H1 (cell line): ENCODE results near the gene FBXO28. TPM values are rescaled to one million over a fixed set of nuclear protein-coding genes. Genes with fewer than 3 reads are reported as not detected.

Experiments used
- CTCF ChIA-PET: fragments of 300-600 bp; sonication (Branson Sonifier 250); formaldehyde crosslinking; loops from one replicate; lab custom pipeline; 2021; ENCODE audit not compliant: partially characterized antibody; lab: Charles Lee
- POLR2A ChIA-PET: fragments of 300-600 bp; sonication (Branson Sonifier 250); formaldehyde crosslinking; loops from one replicate; lab custom pipeline; 2021; ENCODE audit warnings: inconsistent platforms; ENCODE audit not compliant: partially characterized antibody; lab: Charles Lee
- DNase-seq, 2 experiments: peaks; one replicate each; pipeline versions ENCODE4 v3.0.0 to v3.0.0-alpha.2; 2010 to 2022; ENCODE audit warnings: low spot score in 2 of 2, low read depth in 1 of 2, mixed read lengths in 1 of 2
- FAIRE-seq: peaks from 2 replicates; lab custom pipeline; 2011; peaks lifted over from hg19 to GRCh38; lab: Jason Lieb, UNC
- H2AFZ ChIP-seq: 2 replicates; pipeline ENCODE4 v1.8.1; 2012; ENCODE audit warnings: low read length, inconsistent platforms
- H2AK5ac ChIP-seq: 2 replicates; pipeline ENCODE4 v1.6.1; 2013; ENCODE audit warnings: low read depth, low read length
- H2BK120ac ChIP-seq: replicated peaks from 2 replicates; pipeline ENCODE3; 2013; ENCODE audit warnings: low read depth, low read length, inconsistent platforms
- H2BK12ac ChIP-seq: 2 replicates; pipeline ENCODE4 v1.6.1; 2013; ENCODE audit warnings: low read depth, low read length
- H2BK15ac ChIP-seq: 2 replicates; pipeline ENCODE4 v1.6.1; 2013; ENCODE audit warnings: low read length
- H2BK20ac ChIP-seq: 2 replicates; pipeline ENCODE4 v1.6.1; 2013; ENCODE audit warnings: low read length
- H2BK5ac ChIP-seq: 2 replicates; pipeline ENCODE4 v1.6.1; 2013; ENCODE audit warnings: low read depth, low read length
- H3K14ac ChIP-seq: 2 replicates; pipeline ENCODE4 v1.6.1; 2013; ENCODE audit warnings: inconsistent platforms; ENCODE audit not compliant: insufficient read length
- H3K18ac ChIP-seq: 2 replicates; pipeline ENCODE4 v1.6.1; 2013; ENCODE audit warnings: low read length; ENCODE audit errors: extremely low read depth
- H3K23ac ChIP-seq: 2 replicates; pipeline ENCODE4 v1.6.1; 2013; ENCODE audit warnings: inconsistent platforms; ENCODE audit not compliant: insufficient read length
- H3K23me2 ChIP-seq: 2 replicates; pipeline ENCODE4 v1.6.1; 2013; ENCODE audit warnings: low read depth, low read length
- H3K27ac ChIP-seq: 2 replicates; pipeline ENCODE4 v1.6.1; 2011; ENCODE audit warnings: low read depth, low read length, inconsistent platforms
- H3K27me3 ChIP-seq, 4 experiments: replicated peaks in 1 of 4; 1 replicate in 1 of 4; 2 replicates in 3 of 4; pipeline versions ENCODE4 v1.6.1 to v1.8.1; 2011 to 2013; ENCODE audit warnings: low read length in 3 of 4, mild to moderate bottlenecking in 3 of 4, inconsistent platforms in 2 of 4, mixed read lengths in 2 of 4, moderate library complexity in 1 of 4; ENCODE audit not compliant: control insufficient read depth in 3 of 4, insufficient read depth in 3 of 4; ENCODE audit errors: extremely low read depth in 1 of 4
- H3K36me3 ChIP-seq, 4 experiments: 2 replicates each; pipeline versions ENCODE4 v1.6.1 to v1.8.1; 2011 to 2013; ENCODE audit warnings: mild to moderate bottlenecking in 4 of 4, low read length in 3 of 4, moderate library complexity in 2 of 4, control low read depth in 1 of 4, inconsistent platforms in 1 of 4; ENCODE audit not compliant: insufficient read depth in 4 of 4, control insufficient read depth in 2 of 4
- H3K4ac ChIP-seq: replicated peaks from 2 replicates; pipeline ENCODE3; 2013; ENCODE audit warnings: low read length, low read depth, mixed read lengths, inconsistent platforms; ENCODE audit not compliant: insufficient read length
- H3K4me1 ChIP-seq, 4 experiments: replicated peaks in 1 of 4; 1 replicate in 1 of 4; 2 replicates in 3 of 4; pipeline versions ENCODE4 v1.6.1 to v1.8.1; 2011 to 2013; ENCODE audit warnings: low read length in 3 of 4, inconsistent platforms in 2 of 4, mixed read lengths in 1 of 4; ENCODE audit not compliant: insufficient read depth in 4 of 4, control insufficient read depth in 3 of 4
- H3K4me2 ChIP-seq, 2 experiments: 2 replicates each; pipeline versions ENCODE4 v1.6.1 to v1.8.1; 2011 to 2013; ENCODE audit warnings: low read depth in 2 of 2, low read length in 2 of 2, control low read depth in 1 of 2, inconsistent platforms in 1 of 2, mild to moderate bottlenecking in 1 of 2; ENCODE audit not compliant: insufficient read depth in 1 of 2
- H3K4me3 ChIP-seq, 4 experiments: fragments of 200-600, 300-600 bp in 1 of 4; sonication (generic), shearing (Covaris generic), sonication (Bioruptor Twin) in 1 of 4; 2 replicates each; pipeline versions ENCODE4 v1.5.1 to v1.8.1; 2011 to 2016; ENCODE audit warnings: low read length in 4 of 4, low read depth in 3 of 4, control low read depth in 2 of 4, inconsistent platforms in 2 of 4, mild to moderate bottlenecking in 2 of 4, mixed read lengths in 1 of 4, moderate library complexity in 1 of 4; ENCODE audit not compliant: insufficient read depth in 2 of 4; ENCODE audit errors: extremely low read depth in 1 of 4
- H3K56ac ChIP-seq: replicated peaks from 2 replicates; pipeline ENCODE3; 2013; ENCODE audit warnings: low read depth, mild to moderate bottlenecking, mixed read lengths, low read length, inconsistent platforms; ENCODE audit not compliant: insufficient read length
- H3K79me1 ChIP-seq: 2 replicates; pipeline ENCODE4 v1.6.1; 2013; ENCODE audit warnings: low read depth, low read length, control low read depth
- H3K79me2 ChIP-seq, 2 experiments: 2 replicates each; pipeline versions ENCODE4 v1.6.1 to v1.8.1; 2012 to 2013; ENCODE audit warnings: low read length in 2 of 2, mild to moderate bottlenecking in 2 of 2, inconsistent platforms in 1 of 2; ENCODE audit not compliant: insufficient read depth in 2 of 2, control insufficient read depth in 1 of 2
- H3K9ac ChIP-seq, 4 experiments: replicated peaks in 1 of 4; 1 replicate in 1 of 4; 2 replicates in 3 of 4; pipeline versions ENCODE4 v1.6.1 to v1.8.1; 2011 to 2013; ENCODE audit warnings: low read depth in 3 of 4, low read length in 3 of 4, control low read depth in 2 of 4, mild to moderate bottlenecking in 2 of 4, moderate library complexity in 2 of 4, inconsistent platforms in 1 of 4; ENCODE audit errors: extremely low read depth in 1 of 4
- H3K9me3 ChIP-seq, 2 experiments: 2 replicates each; pipeline versions ENCODE4 v1.6.1 to v1.8.1; 2012 to 2013; ENCODE audit warnings: mild to moderate bottlenecking in 2 of 2, moderate library complexity in 2 of 2, control low read depth in 1 of 2, inconsistent platforms in 1 of 2, low read depth in 1 of 2, low read length in 1 of 2, mixed read lengths in 1 of 2; ENCODE audit not compliant: insufficient read depth in 2 of 2
- H4K20me1 ChIP-seq, 2 experiments: replicated peaks in 1 of 2; 2 replicates each; pipeline versions ENCODE3 to v1.8.1; 2011 to 2013; ENCODE audit warnings: inconsistent platforms in 2 of 2, low read length in 2 of 2, mild to moderate bottlenecking in 1 of 2; ENCODE audit not compliant: insufficient read depth in 2 of 2, control insufficient read depth in 1 of 2
- H4K5ac ChIP-seq: 2 replicates; pipeline ENCODE4 v1.6.1; 2013; ENCODE audit warnings: low read length, low read depth, mixed read lengths, inconsistent platforms; ENCODE audit not compliant: insufficient read length
- H4K8ac ChIP-seq: 2 replicates; pipeline ENCODE4 v1.8.0; 2013; ENCODE audit warnings: mild to moderate bottlenecking, moderate library complexity, low read length, inconsistent platforms; ENCODE audit not compliant: insufficient read depth; ENCODE audit errors: extremely low read depth
- H4K91ac ChIP-seq: replicated peaks from 2 replicates; pipeline ENCODE3; 2013; ENCODE audit warnings: low read length, mixed read lengths, inconsistent platforms; ENCODE audit not compliant: insufficient read length
- GABPA ChIP-seq: IDR thresholded peaks from 2 replicates; pipeline ENCODE4 v1.6.1; 2011; ENCODE audit warnings: mild to moderate bottlenecking, low read length, moderate library complexity, borderline replicate concordance; ENCODE audit not compliant: insufficient read depth
- RAD21 ChIP-seq, 2 experiments: IDR thresholded peaks in 1 of 2; conservative IDR thresholded peaks in 1 of 2; 2 replicates each; pipeline ENCODE4 v1.6.1; 2011; ENCODE audit warnings: low read depth in 2 of 2, low read length in 2 of 2, improper control_type of control experiment in 1 of 2, inconsistent platforms in 1 of 2, mild to moderate bottlenecking in 1 of 2, moderate library complexity in 1 of 2
- SIN3A ChIP-seq, 2 experiments: IDR thresholded peaks in 1 of 2; conservative IDR thresholded peaks in 1 of 2; 2 replicates each; pipeline ENCODE4 v1.6.1; 2011 to 2012; ENCODE audit warnings: low read length in 2 of 2, improper control_type of control experiment in 1 of 2, low read depth in 1 of 2, mild to moderate bottlenecking in 1 of 2
- WGBS, 2 experiments: shearing (Covaris generic) in 1 of 2; methylation state at CpG; one replicate each; pipeline versions ENCODE4 v1.1.6 to v1.1.7; 2013 to 2015; ENCODE audit warnings: low lambda C conversion rate in 2 of 2, mixed read lengths in 2 of 2, inconsistent platforms in 1 of 2, low coverage in 1 of 2, missing lambda C conversion rate in 1 of 2; ENCODE audit not compliant: insufficient replicate concordance in 2 of 2, insufficient coverage in 1 of 2, insufficient read length in 1 of 2; ENCODE audit errors: extremely low coverage in 1 of 2, missing lambda C conversion rate in 1 of 2; 5-methylcytosine and 5-hydroxymethylcytosine counted together
- polyA plus RNA-seq, 7 experiments: library from polyadenylated mRNA; depleted of rRNA in 3 of 7; stranded (reverse) in 5 of 7; unstranded in 2 of 7; fragments of >200 nt in 5 of 7; fragments of 200-250 nt in 2 of 7; gene quantifications; 1 replicate in 5 of 7; 2 replicates in 1 of 7; 4 replicates in 1 of 7; pipeline versions ENCODE4 v1.2.1 to v1.2.3, GENCODE V29; 2011 to 2013; ENCODE audit warnings: missing spikeins in 2 of 7, mixed read lengths in 2 of 7
- total RNA-seq: library from RNA; stranded (reverse); fragmentation: NEBNext Ultra II Directional; extraction: Animal tissue kit (Norgen Biotek cat#: 25700); gene quantifications from 2 replicates; pipeline ENCODE4 v1.2.1, GENCODE V29; 2021
- TF ChIP-seq, protein P1 (sequence below), 3 experiments: IDR thresholded peaks; 1 replicate in 2 of 3; 2 replicates in 1 of 3; pipeline versions ENCODE4 v1.5.1 to v1.6.1; 2011; ENCODE audit warnings: low read length in 3 of 3, mild to moderate bottlenecking in 3 of 3, inconsistent platforms in 2 of 3, low read depth in 1 of 3, moderate library complexity in 1 of 3; ENCODE audit not compliant: insufficient read depth in 1 of 3; ENCODE audit errors: control extremely low read depth in 1 of 3

The FBXO28 gene
- total and polyA plus RNA-seq, 2 of the 8 experiments (the other 6 are each of a cell fraction or from before 2014, with no cell fraction given) = 10.3 to 42.5 TPM

DNA sequence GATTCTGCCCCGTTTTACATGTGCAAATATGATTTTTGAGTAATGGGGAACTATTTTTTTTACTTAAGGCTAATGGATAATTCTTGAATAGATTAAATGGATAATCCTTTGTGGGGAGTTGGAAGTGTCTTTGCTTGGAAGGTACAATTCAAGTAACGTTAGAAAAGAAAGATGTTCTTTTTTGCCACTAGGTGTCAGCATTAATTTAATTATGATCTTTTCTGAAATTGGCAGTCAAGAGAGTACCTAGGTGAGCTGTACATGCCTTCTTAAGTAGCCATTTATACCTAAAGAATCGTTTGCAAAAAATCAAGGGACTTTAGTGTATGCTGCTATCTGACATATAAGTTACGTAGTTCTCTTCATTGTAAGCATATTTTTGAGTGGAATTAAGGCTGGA lies 2.2 kb downstream of the FBXO28 start:
- no peak for FAIRE-seq

More for the DNA sequence above, 2.2 kb downstream of the FBXO28 start:
- peak overlapping the region in 1 of 4 experiments; percentile 92; a peak in 2 of 8 replicates for H3K4me3 ChIP-seq
- H4K20me1 ChIP-seq = peaks cover 3 to 7% of the 10 kb centered on the region in 2 experiments
- no peak overlapping the region for H3K4ac ChIP-seq
- no peak overlapping the region for H3K14ac ChIP-seq
- H3K4me1 ChIP-seq = peaks cover 0 to 4% (median 1%) of the 10 kb centered on the region in 4 experiments; a peak in 2 of 7 replicates
- no peaks in the 10 kb centered on the region for H3K9me3 ChIP-seq
- no peak overlapping the region for H2BK5ac ChIP-seq
- no peaks in the 10 kb centered on the region for H3K27me3 ChIP-seq
- H3K79me2 ChIP-seq = peaks cover 19 to 69% of the 10 kb centered on the region in 2 experiments
- no peak overlapping the region for H2AK5ac ChIP-seq
- no peak overlapping the region for H4K5ac ChIP-seq
- H2BK12ac ChIP-seq = no peak overlapping the region
- no peak overlapping the region for H2BK120ac ChIP-seq
- POLR2A ChIA-PET = interaction anchor here (1.0 kb wide), 1 partner anchor 159 kb away, joined by 3 read pairs; no protein-coding TSS in a partner anchor
- no peak overlapping the region for H3K56ac ChIP-seq
- no peak overlapping the region for H4K91ac ChIP-seq
- no peaks in the 10 kb centered on the region; the same call in 1 of the 2 replicates for H3K23me2 ChIP-seq
- H2BK20ac ChIP-seq = no peak overlapping the region
- H2BK15ac ChIP-seq = no peak overlapping the region
- CTCF ChIA-PET = interaction anchor here (0.6 to 3.9 kb wide), 13 partner anchors 9 to 219 kb away, joined by 3 to 13 read pairs (median 4); partner anchors contain the start of gene NVL
- no peak overlapping the region for H3K18ac ChIP-seq
- WGBS, 2 experiments = 39% methylated on average over 4 of the region's 4 CpGs; no CpG with 5 or more reads in 1 of the 2 experiments
- H3K27ac ChIP-seq = no peak overlapping the region
- no peak overlapping the region for H3K9ac ChIP-seq
- no peak overlapping the region for H4K8ac ChIP-seq
- 0 out of 4 replicates have a peak, but pooled peaks of 1 of the 2 experiments have one; percentile 31 for TF ChIP-seq SIN3A (conservative IDR thresholded peaks at IDR 0.05 in 1 of 2, IDR thresholded peaks at IDR 0.05 in 1 of 2; ENCODE audit: low read depth in 1 of 2, low read length in 2 of 2)
- TF ChIP-seq, protein P1, sequence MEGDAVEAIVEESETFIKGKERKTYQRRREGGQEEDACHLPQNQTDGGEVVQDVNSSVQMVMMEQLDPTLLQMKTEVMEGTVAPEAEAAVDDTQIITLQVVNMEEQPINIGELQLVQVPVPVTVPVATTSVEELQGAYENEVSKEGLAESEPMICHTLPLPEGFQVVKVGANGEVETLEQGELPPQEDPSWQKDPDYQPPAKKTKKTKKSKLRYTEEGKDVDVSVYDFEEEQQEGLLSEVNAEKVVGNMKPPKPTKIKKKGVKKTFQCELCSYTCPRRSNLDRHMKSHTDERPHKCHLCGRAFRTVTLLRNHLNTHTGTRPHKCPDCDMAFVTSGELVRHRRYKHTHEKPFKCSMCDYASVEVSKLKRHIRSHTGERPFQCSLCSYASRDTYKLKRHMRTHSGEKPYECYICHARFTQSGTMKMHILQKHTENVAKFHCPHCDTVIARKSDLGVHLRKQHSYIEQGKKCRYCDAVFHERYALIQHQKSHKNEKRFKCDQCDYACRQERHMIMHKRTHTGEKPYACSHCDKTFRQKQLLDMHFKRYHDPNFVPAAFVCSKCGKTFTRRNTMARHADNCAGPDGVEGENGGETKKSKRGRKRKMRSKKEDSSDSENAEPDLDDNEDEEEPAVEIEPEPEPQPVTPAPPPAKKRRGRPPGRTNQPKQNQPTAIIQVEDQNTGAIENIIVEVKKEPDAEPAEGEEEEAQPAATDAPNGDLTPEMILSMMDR (IDR thresholded peaks at IDR 0.05; ENCODE audit: control extremely low read depth in 1 of 3, insufficient read depth in 1 of 3, low read depth in 1 of 3, low read length in 3 of 3) = peak in 1 of 3 experiments; percentile 29; a peak in 1 of 4 replicates
- TF ChIP-seq GABPA = no peak
- TF ChIP-seq RAD21 (IDR thresholded peaks at IDR 0.05 in 1 of 2, conservative IDR thresholded peaks at IDR 0.05 in 1 of 2; ENCODE audit: low read depth in 2 of 2, low read length in 2 of 2) = peak; percentile 59 to 64
- H3K36me3 ChIP-seq = peaks cover 0 to 16% (median 0%) of the 10 kb centered on the region in 4 experiments; a peak in 1 of 8 replicates
- DNase-seq = no peak
- peak overlapping the region in 1 of 2 experiments; percentile 67; a peak in 1 of 4 replicates for H3K4me2 ChIP-seq
- H3K23ac ChIP-seq = no peak overlapping the region
- no peaks in the 10 kb centered on the region for H3K79me1 ChIP-seq
- no peak overlapping the region for H2AFZ ChIP-seq
